HG03097 (cell line): ENCODE results near the gene SFXN5.
A peak's percentile ranks its signal among the peaks of the same experiment; 100 is the strongest.
"Not testable (repeated sequence)": the region's sequence is repeated elsewhere in the genome, so short reads cannot be mapped to it uniquely, and the experiment has no call there.

Experiments
- ATAC-seq: cut with Tn5 transposase; IDR thresholded peaks from one replicate; pipeline ENCODE4 v1.9.1; 2021; ENCODE audit not compliant: unreplicated experiment, low FRiP score

The SFXN5 gene

DNA sequence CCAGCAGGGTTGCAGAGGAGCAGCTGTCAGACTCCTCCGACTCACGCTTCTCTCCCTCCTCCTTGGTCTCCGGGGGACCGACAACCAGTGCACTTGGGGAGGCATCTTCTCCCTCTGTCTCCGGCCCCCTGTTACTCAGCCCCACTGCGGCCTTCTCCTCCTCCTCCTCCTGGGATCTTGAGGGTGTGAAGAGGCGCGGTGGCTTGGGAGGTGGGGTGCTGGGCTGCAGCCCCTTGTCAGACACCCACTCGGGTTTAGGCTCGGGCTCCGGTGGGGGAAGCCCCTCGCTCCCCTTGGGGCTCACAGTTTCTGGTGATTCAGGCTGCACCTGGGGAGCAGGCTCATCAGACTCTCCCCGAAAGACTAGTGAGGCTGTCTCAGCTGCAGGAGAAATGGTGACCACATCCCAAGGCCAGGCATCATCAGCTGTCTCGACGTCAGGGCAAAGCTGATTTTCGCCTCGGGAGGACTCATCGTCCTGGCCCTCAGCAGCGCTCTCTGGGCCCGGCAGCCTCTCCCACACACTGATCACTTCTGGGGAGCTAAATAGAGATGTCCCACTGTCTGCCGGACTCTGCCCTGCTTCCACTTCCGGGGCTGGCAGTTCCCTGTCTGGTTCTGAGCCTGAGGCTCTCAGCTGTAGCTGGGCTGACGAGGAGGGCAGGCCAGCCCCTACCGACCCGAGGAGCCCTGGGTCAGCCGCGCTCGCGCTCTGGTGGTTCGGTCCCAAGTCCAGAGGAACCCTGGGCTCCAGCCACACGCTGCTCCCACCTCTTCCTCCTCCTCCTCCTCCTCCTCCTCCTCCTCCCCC lies 9.0 kb upstream of the SFXN5 start:
- no peak for ATAC-seq

GRCh38 chr2:73079636-73080035 lies 8.1 kb upstream of the SFXN5 start:
- no peak for ATAC-seq

- ATAC-seq = no peak
Observed at GRCh38 chr2:73078457-73079411, 7.2 kb upstream of the SFXN5 start.

DNA sequence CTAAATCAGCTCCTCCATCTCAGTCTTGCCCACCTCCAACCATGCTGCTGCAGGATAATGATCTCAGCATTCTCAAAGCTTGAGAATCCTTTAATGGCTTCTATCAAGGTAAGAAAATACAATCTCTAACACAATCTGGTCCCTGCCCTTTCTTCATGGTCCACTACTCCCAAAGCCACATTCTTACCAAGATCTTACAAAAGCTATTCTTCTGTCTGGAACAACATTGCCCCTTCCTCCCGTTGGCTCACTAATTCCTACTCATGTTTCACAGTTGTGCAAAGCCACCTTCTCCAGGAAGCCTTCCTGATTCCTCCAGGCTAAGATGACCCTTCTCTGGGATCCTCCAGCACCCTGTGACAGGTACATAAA lies 5.9 kb upstream of the SFXN5 start:
- ATAC-seq = no peak

DNA sequence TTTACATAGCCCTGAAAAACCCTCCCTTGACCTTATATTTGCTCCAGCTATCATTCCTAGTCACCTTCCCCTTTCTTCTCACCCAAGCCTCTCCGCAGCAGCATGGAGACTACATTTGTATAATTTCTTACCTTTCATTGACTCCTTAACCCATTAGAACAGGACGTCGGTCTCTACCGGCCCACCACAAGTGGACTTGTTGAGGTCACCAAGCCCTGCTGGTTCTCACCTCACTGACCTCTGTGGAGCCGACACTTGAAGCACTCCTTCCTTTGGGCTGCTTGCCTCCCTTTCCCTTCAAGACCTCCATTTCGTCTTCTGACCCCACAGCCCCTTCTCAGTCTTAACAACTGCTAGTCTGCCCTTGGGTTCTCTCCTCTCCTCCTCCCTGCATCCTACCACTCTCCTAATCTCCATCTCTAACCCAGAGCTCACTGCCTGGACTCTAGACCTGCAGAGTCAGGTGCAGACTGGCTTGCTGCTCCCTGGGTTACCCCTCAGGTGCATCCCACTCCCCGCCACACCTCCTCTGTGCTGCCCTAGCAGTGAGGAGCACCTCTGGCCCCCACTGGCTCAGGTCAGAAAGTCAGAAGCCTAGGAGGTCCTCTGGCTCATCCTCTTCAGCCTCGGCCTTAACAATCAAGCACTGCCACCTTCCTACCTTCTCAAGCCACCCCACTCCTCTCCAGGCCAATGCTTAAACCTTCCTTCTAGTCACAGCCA lies 5.3 kb upstream of the SFXN5 start:
- ATAC-seq = no peak

- no peak for ATAC-seq
Observed at GRCh38 chr2:73075477-73076373, 4.2 kb upstream of the SFXN5 start.

- ATAC-seq = no peak
Observed at GRCh38 chr2:73074110-73075069, 2.9 kb upstream of the SFXN5 start.

DNA sequence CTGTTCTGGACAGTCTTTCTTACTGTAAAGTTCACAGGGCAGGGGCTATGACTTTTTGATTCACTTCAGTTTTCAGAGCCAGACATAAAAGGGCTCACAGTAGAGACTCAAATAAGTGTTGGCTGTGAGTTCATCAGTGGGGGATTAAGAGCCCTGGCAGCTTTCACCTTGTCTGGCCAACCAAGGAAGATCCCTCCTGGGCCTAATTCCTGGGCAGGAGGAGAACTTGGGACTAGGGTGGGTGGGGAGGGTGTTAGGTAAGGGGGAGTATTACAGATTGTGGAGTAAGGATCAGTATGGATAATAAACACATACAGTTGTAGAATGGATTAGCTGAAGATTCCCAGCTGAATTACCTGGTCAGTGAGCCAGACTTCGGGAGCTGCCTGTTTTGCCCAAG lies 904 bp upstream of the SFXN5 start:
- ATAC-seq = no peak

DNA sequence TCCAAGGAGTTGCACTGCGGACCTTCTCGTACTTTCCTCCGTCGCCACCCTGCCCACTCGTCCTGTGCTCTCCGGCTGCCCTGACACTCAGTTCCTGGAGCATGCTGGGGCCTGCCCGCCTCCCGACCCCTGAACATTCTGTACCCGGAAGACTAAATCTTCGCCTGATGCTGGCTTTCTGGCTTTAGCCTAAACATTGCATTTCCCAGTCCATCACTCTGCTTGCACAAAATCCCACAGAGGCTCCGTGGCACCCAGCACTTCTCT lies 550 bp upstream of the SFXN5 start:
- peak; percentile 6 for ATAC-seq

DNA sequence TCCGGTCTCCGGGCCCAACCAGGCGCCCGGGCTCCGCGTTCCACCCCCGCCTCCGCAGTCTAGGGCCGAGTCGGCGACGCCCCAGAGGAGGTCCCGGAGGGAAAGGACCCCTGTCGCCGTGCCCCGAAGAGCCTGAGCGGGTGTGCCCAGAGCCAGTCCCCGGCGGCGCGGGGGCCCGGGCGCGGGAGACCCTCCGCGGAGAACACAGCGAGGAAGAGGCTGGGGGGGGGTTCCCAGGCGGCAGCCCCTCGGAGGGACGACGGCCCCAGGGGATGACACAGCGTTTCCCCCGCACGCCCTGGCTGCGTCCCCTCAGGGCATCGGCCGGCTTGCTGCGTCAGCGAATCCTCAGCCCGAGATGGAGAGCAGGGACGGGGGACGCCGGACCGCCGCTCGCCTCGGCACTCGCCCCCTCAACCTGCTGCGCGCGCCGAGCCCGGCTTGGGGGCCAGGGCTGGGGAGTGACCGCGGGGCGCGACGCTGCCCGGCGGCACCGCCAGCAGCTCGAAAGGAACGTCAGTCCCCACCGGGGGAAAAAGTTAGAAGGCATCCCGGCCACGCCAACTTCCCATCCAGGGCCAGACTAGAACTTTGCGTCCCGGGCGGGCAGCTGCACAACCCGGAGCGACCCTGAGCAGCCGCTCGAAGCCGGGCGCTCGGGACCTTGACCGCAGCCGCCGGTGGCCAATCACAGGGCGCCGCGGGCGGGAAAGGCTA lies 711 bp downstream of the SFXN5 start:
- ATAC-seq = peak; percentile 6

DNA sequence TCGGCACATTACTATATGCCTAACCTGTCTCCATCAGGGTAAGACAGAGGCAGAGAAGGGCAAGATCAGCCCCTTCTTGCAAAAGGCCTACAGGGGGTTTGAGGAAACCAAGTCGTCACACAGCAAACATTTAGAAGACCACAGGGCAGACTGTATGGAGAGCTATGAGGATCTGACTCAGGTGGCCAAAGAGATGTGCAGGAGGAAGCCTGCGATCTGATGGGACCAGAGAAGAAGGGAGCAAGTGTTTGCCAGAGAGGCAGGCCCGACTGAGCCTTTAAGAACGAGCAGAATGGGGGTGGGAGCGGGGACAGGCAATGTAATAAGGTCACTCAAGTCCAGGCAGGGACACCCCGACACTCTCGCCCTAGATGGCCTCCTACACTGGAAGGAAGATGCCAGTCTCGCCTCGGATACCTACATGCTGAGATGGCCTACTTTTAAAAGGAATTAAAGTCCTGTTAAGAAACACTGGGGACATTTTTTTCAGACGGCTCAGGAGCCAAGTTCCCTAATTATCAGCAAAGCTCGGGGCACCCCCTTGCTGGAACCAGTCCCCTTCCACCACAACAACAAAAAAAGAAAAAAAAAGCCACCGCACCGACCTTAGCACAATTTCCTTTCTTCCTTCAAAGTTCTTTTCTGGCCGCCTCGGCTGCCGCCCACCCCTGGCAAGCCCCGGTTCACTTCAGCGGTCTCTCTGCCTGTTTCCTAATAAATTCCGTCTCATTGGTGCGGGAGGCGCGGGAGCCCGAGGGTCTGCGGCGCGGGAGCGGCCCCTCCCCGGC lies 1.5 kb downstream of the SFXN5 start:
- no peak for ATAC-seq

- no peak for ATAC-seq
Observed at GRCh38 chr2:73069041-73069854, 2.3 kb downstream of the SFXN5 start.

GRCh38 chr2:73068147-73068546 lies 3.4 kb downstream of the SFXN5 start:
- no peak for ATAC-seq

GRCh38 chr2:73067043-73067442 lies 4.5 kb downstream of the SFXN5 start:
- ATAC-seq = no peak

- ATAC-seq = not testable (repeated sequence)
Observed at GRCh38 chr2:73065070-73065469, 6.4 kb downstream of the SFXN5 start.

GRCh38 chr2:73063909-73064875 lies 7.3 kb downstream of the SFXN5 start:
- ATAC-seq = no peak
